ENCODE measurements around the gene TNPO1.
"Not testable (repeated sequence)": the region's sequence is repeated elsewhere in the genome, so short reads cannot be mapped to it uniquely, and the experiment has no call there.

The TNPO1 gene

GRCh38 chr5:72855821-72856220 lies 39.4 kb downstream of the TNPO1 start:
- no peak for DNase-seq

- no peak for DNase-seq
Measured at GRCh38 chr5:72857396-72857795, 40.9 kb downstream of the TNPO1 start.

GRCh38 chr5:72859127-72859526 lies 42.7 kb downstream of the TNPO1 start:
- no peak for DNase-seq

- no peak for DNase-seq
Measured at GRCh38 chr5:72860499-72860898, 44.0 kb downstream of the TNPO1 start.

GRCh38 chr5:72871366-72872024 lies 55.0 kb downstream of the TNPO1 start:
- no peak for DNase-seq

GRCh38 chr5:72878854-72879253 lies 62.4 kb downstream of the TNPO1 start:
- DNase-seq, result no peak

- DNase-seq, result no peak
Measured at GRCh38 chr5:72882989-72883388, 66.5 kb downstream of the TNPO1 start.

- no peak for DNase-seq
Measured at GRCh38 chr5:72883850-72884249, 67.4 kb downstream of the TNPO1 start.

GRCh38 chr5:72884892-72885291 lies 68.4 kb downstream of the TNPO1 start:
- no peak for DNase-seq

GRCh38 chr5:72885824-72886223 lies 69.4 kb downstream of the TNPO1 start:
- no peak for DNase-seq

GRCh38 chr5:72888595-72888994 lies 72.1 kb downstream of the TNPO1 start:
- DNase-seq, result no peak

- DNase-seq, result no peak
Measured at GRCh38 chr5:72889324-72889723, 72.9 kb downstream of the TNPO1 start.

GRCh38 chr5:72892846-72893245 lies 76.4 kb downstream of the TNPO1 start:
- DNase-seq, result no peak

- no peak for DNase-seq
Measured at GRCh38 chr5:72895758-72896157, 79.3 kb downstream of the TNPO1 start.

GRCh38 chr5:72906806-72907205 lies 90.3 kb downstream of the TNPO1 start:
- no peak for DNase-seq

GRCh38 chr5:72908664-72909063 lies 92.2 kb downstream of the TNPO1 start:
- no peak for DNase-seq

GRCh38 chr5:72917371-72917776 lies 100.9 kb downstream of the TNPO1 start:
- no peak for DNase-seq

GRCh38 chr5:72920690-72921502 lies 104.4 kb downstream of the TNPO1 start:
- DNase-seq, result peak; percentile 18

- no peak for DNase-seq
Measured at GRCh38 chr5:72921886-72922285, 105.4 kb downstream of the TNPO1 start.

GRCh38 chr5:72922422-72922821 lies 106.0 kb downstream of the TNPO1 start:
- no peak for DNase-seq

- no peak for DNase-seq
Measured at GRCh38 chr5:72925336-72926010, 109.0 kb downstream of the TNPO1 start.

GRCh38 chr5:72932686-72933085 lies 116.2 kb downstream of the TNPO1 start:
- DNase-seq, result not testable (repeated sequence)

GRCh38 chr5:72934953-72935725 lies 118.7 kb downstream of the TNPO1 start:
- DNase-seq, result not testable (repeated sequence)
